GM19324 (cell line): Measurements from ENCODE around the gene UBALD1.

Experiments used
- ATAC-seq: cut with Tn5 transposase; IDR thresholded peaks from one replicate; pipeline ENCODE4 v1.9.1; 2021; ENCODE audit warnings: mild to moderate bottlenecking, moderate library complexity; ENCODE audit not compliant: unreplicated experiment, low FRiP score

The UBALD1 gene

DNA sequence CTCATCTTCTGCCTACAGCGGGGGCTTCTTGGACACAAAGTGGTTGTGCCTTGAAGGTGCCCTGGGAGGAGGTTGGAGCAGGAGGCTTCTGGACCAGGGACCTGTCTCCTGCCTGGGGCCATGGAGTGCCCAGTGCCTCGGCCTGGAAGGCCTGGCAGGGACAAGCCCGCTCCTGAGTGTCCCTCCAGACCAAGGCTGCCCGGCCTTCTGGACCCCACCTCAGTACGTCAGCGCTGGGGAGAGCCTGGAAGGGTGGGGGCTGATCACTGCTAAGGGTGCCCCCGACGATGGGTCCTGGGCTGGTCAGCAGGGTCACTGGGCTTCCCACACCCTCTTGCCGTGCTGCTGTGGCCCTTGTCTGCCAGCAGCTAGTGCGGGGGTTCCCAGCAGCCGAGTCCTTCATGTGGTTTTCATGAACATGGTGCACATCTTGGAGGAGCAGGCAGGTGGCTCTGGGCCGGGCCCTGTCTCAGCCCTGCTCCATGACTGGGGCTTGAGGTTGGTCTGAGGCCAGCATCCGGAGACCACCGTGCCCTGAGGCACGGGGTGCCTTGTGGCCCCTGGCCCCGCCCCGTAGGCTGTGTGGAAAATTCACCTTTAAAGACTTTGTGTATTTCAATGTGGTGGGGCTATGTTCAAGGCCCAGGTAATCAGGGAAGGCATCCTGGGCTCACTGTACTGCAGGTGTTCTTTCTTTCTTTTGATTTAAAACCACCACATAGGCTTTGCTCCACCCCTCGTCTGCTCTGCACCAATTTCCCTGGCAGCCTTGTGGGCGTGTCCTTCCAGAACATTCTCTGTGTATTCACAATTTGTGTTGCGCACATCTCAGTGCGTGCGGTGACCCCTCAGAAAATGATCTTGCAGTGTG, 32.3 kb upstream of the UBALD1 start:
- no peak for ATAC-seq

DNA sequence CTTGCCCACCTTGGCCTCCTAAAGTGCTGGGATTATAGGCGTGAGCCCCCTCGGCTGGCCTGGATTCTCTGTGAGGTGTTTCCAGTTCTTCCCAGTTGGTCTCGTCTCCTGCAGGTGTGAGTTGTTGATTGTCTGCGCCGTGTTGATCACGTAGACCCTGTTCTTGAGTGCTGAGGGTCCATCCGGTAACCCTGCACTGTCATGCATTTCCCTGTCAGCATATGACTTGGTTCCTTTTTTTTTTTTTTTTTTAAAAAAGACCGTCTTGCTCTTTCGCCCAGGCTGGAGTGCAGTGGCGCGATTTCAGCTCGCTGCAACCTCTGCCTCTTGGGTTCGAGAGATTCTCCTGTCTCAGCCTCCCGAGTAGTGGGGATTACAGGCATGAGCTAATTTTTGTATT, 27.2 kb upstream of the UBALD1 start:
- no peak for ATAC-seq

DNA sequence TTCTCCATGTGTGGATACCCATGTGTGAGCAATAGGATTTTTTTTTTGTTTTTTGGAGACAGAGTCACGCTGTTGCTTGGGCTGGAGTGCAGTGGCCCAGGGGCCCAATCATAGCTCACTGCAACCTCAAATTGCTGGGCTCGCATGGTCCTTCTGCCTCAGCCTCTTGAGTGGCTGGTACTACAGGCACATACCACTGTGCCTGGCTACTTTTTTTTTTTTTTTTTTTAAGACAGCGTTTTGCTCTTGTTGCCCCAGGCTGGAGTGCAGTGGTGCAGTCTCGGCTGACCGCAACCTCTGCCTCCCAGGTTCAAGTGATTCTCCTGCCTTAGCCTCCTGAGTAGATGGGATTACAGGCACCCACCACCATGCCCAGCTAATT, 26.6 kb upstream of the UBALD1 start:
- no peak for ATAC-seq

DNA sequence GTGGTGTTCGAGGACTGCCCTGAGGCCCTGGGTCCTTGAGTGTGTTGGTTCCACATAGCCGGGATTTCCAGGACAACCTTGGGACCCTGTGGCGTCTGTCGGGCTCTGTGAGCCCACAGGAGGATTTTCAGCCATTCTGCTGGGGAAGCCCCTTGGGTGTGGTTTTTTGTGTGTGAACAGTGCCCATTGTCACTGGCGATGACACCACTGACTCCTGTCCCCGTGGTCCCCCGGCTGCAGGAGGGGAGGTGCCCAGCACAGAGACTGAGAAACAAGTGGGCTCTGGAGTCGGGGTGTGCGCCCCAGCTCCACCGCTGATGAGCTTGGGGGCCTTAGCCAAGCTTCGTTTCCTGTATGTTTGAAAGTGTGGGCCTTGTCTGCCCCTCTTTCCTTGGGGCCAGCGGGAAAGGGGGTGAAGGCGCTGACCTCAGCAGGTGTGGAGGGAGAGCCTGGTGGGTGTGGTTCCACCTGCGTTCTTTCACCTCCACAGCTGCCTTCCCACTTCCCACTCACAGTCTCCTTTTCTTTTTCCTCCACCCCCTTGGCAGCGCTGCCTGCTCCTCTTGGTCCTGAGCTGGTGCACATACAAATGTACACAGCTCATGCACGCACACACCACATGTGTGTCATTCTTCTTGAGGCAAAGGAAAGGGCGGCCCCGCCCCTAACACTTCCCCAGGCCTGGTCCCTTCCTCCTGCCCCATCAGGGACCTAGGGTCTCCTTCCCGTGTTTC, 26.1 kb upstream of the UBALD1 start:
- no peak for ATAC-seq

DNA sequence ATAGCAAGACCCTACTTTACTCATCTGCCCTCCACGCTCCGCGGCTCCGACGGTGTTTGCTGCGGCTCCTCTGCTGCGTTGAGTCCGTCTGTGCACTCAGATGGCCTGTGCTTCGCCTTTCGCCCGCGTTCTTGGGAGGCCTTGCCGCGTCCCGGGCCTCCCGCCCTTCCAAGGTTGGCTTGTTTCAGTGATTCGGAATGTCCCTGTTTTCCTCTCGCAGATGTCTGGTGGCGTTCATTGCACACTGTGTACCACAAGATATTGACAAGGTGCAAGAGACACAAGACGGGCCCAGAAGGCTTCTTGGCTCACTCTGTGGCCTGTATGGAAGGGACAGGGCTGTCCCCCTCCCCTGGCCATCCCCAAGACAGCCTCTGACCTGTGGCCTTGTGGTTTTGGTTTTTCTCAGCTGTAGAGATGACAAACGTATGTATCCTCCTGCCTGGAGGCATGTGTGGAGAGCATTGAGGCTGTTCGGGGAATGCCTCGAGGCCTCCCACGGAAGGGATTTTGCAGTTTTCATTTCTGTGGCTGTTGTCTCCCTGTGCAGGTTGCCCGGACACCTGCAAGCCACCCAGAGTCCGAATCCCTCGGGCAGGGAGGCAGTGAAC, 25.3 kb upstream of the UBALD1 start:
- no peak for ATAC-seq

DNA sequence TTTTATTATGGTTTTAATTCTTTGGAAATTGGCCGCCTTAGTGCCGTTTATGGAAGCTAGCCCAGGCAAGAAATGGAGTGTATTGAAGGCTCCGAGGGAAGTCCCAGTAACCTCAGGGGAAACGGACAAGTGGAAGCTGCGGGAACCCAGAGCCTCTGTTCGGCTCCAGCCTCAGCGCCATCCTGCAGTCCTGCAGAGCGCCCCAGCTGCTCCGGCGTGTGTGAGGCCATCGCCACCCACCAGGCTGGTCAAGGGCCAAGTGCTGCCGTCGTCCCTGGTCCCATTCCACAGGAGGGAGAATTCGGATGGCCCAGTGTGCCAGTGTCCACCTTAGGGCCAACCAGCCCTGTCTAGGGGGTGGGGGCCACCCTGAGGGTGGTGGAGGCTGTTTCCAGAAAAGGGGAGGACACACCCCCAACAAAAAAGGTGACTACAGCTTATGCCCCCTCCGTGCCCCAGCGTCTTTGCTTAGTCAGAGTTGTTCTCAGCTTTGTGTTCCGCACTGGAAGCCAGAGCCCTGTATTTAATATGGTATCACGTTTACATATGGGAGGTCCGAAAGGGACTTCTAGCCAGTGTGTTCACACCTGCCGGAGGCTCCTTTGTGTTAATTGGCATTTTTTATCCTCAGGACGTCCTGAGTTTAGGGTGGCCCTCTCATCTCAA, 22.9 kb upstream of the UBALD1 start:
- no peak for ATAC-seq

DNA sequence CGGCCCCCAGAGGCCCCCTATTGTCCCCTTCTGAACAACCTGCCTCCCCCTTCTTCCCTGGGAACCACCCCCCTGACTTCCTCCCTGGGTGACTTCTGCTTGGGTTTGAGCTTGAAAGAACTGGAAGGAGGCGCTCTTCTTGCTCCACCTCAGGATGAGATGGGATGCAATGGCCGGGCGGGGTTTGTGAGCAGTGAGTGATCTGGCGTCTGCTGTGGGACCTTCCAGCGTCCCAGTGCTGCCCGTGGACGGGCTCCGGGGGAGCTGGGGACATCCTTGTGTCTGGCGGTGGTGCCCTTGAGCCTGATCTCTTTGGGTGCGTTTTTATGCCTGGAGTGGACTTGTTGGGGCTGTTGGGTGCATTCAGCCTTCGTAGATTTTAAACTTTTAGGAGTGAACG, 21.5 kb upstream of the UBALD1 start:
- ATAC-seq: no peak

DNA sequence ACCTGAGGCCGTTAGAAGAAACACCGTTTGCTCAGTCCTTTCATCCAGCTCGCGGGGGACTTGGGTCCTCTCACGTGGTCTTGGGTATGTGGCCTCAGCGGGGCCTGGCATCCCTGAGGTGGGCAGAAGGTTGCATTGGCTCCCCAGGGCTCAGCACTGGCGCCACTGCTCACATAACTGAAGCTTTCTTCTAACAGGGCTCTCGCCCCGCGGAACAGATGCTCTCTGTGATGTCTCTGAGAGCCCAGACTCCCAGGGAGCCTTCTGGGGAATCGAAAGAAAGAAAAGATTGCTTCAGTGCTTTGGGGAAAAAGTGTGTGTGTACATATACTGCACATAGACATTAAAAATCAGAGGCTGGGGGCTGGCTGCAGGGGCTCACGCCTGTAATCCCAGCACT, 20.1 kb upstream of the UBALD1 start:
- no peak for ATAC-seq

DNA sequence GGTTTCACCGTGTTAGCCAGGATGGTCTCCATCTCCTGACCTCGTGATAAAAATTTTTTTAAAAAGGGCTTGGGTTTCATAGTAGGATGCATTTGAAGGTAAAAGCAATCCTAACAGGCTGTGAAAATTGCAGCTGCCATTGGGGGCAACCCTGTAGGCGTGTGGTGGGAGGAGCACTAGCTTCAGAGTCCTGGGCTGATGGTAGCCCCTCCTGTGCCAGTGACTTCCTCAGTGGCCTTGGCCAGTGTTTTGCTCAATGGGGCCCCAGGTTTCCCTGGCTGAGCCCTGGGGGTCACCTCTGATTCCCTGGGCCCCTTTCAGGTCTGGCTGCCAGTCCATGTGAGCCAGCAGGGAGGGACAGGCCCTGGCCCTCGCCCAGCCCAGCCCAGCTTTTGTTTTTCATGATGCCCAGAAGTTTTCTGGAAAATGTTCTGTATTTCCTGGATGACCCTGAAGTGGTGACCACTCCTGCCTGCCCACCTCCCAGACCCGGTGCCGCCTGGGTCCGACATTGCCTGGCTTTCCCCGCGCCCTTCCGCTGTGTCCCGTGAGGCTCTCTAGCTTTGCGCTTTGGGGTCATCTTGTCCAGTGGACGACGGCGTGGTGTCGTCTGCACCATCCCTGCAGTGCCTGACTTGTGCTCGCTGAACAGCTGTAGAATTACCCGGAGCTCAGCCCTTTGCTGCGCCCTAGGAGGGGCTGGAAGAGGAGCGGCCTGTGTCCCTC, 19.4 kb upstream of the UBALD1 start:
- no peak for ATAC-seq

DNA sequence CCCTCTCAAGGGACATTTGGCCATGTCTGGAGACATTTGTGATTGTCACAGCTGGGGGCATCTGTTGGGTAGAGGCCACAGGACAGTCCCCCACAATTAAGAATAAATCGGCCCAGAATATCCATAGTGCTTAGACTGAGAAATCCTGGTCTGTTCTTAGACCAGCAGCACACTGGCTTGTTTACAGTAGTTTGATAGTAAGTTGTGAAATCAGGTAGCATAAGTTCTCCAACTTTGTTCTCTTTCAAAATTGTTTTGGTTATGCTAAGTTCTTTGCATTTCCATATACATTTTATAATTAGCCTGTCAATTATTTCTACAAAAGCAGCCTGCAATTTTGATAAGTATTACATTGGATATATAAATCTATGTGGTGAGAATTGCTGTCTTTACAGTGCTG, 16.8 kb upstream of the UBALD1 start:
- ATAC-seq: no peak

DNA sequence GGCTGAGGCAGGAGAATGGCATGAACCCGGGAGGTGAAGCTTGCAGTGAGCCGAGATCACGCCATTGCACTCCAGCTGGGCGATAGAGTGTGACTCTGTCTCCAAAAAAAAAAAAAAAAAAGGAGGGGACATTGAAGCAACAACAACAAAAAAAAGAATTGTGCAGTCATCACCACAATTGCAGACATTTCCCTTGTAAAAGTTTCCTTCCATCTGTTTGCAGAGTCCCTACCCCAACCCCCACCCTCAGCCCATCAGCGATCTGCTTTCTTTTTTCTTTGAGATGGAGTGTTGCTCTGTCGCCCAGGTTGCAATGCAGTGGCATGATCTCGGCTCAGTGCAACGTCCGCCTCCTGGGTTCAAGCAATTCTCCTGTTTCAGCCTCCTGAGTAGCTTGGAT, 13.6 kb upstream of the UBALD1 start:
- ATAC-seq: no peak

DNA sequence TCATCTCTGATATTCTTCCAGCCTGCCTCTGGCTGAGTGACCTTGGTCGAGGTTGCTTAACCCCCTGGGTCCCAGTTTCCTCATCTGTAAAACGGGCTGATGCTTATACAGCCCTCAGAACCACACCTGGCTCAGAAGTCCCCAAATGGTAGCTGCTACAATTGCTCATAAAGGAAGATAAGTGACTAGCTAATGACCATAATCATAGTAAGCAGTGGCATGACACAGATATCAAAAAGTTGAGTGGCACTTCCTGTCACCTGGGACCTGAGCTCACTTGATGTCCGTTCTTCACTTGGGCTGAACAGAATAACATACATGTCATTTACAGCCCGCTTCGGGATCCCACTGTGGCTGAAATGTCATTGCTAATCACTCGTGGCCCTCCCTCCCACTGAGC, 11.7 kb upstream of the UBALD1 start:
- ATAC-seq: no peak

DNA sequence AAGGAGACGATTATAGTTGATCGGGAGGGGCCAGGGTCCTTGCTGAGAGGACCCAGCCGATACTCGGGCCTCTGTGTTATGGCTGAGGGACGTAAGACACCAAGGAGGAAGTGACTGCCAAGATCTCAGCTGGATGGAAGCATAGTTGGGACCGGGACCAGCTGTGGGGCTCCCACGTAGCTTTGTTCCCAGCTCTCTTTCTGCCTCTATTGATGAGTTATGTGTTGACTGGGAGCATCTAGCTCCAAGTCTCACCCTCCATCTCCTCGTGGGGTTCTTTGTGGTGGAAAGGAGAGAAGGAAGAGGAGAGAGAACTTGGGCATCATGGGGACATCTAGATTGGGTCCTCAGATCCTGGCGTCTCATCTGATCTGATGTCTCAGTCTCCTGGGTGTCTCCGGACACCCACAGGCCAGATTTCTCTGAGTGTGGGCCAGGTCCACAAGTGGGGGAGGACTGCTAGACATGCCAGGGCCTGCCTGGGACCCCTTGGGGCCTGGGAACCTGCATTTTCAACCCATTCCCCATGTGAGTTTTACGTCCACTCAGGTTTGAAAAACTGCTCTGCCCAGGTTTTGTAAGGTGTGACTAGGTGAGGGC, 11.0 kb upstream of the UBALD1 start:
- peak; percentile 6 for ATAC-seq

DNA sequence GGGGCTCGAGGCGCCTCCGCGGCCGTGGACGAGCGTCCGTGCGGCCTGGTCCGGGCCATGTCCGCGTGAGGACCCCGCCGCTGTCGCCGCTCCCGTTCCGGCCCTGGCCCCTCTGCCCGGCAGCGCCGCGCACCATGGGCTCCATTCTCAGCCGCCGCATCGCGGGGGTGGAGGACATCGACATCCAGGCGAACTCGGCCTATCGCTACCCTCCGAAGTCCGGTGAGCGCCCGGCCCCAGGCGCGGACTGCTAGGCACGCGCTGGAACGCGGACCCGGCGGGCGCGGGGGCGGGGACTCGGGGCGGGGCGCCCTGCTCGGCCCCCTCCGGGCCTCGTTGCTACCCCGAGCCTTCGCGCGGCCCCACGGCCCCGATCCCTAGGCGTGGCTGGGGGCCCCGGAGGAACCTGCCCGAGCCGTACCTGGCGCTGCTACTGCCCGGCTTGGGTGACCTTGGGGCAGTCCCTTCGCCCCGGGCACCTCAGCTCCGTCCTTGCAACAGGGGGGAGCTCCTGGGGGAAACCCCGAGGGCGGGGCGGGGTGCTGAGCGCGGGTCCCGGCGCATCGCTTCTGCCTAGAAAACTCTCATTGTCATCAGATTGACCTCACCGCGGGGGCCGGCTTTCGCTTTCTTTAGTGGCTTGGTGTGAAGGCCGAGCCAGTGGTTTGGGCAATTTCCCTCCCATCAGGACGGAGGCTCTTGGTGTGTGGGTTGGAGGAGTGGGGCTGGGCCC, 10.3 kb upstream of the UBALD1 start:
- ATAC-seq: peak; percentile 60

DNA sequence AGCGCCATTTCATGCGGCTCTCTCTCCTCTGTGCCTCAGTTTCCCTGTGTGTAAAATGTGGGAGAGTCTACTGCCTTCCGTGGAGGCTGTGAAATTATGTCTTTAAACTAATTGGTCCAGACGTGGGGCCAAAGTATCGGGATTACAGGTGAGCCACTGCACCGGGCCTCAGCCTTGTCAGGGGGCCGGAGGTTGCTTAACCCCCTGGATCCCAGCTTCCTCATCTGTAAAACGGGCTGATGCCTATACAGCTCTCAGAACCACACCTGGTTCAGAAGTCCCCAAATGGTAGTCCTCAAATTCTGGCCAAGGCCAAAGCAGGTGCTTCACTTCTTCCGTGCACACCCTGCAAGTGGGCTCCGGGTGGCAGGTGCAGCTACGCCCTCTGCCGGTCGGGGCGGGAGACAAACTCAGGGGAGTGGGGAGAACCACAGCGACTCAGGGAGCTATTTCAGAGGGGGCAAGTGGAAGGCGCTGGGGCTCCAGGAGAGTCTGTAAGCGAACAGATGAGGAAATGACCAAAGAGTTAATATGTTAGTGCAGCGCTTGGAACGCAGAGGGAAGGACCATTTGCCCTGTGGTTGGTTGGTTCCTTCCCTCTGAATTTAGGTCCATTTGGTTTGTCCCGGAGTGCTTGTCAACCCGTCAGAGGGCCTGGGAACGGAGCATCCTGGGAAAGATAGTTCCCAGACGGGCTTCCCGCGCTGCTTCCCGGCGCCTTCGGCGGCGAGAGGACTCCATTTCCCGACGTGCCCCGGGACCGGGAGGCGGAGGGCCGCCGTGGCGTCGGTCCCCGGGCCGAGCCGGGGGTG, 9.5 kb upstream of the UBALD1 start, which contains the start of gene MGRN1:
MGRN1 (plus strand) TSS at position 812 of the 812 bp plus-strand sequence. CDS start 135 bp downstream, outside the sequence.
- ATAC-seq: peak; percentile 79

DNA sequence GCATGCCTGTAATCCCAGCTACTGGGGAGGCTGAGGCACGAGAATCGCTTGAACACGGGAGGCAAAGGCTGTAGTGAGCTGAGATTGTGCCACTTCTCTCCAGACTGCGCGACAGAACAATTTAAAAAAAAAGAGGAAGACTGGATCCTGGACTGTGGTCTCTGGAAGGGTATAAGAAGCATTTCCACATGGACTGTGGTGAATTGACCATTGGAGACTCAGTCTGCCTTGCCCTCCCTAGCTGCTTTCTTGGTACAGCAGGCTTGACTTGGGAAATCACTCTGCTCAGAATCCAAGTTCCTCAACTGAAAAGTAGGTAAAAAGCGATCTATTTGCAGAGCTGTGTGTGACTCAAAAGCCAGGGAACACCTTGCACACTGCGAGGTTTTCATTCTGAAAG, 8.9 kb upstream of the UBALD1 start:
- no peak for ATAC-seq

DNA sequence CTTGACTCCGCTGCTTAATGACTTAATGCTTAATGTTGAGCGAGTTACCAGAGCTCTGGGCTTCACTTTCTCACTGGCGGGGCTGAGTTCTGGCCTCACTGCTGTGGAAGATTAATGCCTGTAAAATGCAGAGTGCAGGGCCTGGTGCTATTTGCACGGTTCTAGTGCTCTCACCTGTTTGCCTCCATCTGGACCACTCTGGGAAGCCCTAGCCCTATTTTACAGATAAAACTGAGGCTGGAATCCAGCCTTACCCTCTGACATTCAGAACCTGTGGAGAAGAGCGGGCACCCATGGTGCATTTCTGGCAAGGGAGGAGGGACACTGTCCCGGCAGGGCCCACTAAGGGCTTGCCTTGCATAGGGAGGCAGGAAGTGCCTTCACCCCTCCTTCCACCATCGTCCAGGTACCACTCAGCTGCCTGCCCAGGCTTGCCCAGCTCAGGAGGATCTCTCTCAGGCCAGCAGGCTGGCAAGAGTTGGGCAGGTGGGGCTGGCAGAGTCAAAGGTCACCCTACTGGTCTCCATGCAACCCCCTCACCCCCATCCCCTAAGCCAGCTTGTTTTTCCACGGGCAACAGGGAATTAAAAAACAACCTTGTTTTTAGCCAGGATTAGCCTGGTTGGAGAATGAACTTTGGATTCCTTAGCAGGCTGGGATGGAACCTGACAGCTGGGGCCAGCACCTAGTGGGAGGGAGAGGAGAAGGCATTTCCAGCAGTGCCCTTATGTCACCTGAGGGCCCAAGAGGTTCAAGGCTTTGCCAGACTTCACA, 4.1 kb upstream of the UBALD1 start:
- ATAC-seq: no peak

DNA sequence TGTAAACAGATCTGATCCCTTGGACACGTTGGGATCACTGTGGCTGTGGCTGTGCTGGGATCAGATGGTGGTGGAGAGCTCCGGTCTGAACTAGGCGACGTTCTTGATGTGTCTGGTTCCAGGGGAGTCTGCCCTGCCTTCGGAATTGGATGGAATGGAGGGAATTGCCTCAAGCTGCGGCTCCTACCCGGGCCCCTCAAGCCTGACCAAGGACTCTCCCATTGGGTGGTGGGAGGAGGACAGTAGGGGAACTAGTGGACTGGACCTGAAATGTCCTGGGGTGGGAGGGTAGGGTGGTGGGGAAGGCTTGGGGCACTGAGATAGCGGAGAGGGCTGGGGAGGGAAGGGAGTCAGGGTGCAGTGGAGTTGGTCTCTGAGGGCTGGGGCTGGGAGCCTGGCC, 3.2 kb upstream of the UBALD1 start:
- no peak for ATAC-seq
